K562 (cell line): Measurements from ENCODE around the gene CNRIP1. TPM values are rescaled to one million over a fixed set of nuclear protein-coding genes. Genes with fewer than 3 reads are reported as not detected.

Source experiments
- ATAC-seq: fragments of 200-7000 bp; cut with Tn5 transposase; 3 replicates; pipeline ENCODE4 v1.9.1; 2020; ENCODE audit warnings: moderate library complexity
- BruUV-seq: library from RNA; stranded (reverse); fragments of 400-500 nt; replicated peaks from 2 replicates; lab custom pipeline; 2021; lab: Mats Ljungman, UMichigan
- CTCF ChIA-PET: fragments of 300-600 bp; formaldehyde crosslinking; extraction: SDS; loops from one replicate; lab custom pipeline; 2021; ENCODE audit warnings: low intra/inter-chr PET ratio; lab: Yijun Ruan, JAX
- POLR2A ChIA-PET: fragments of 300-600, 350-650 bp; sonication (Branson Sonifier 250); formaldehyde crosslinking; extraction: SDS; loops from one replicate; lab custom pipeline; 2021; ENCODE audit warnings: antibody characterized with exemption, inconsistent platforms; lab: Yijun Ruan, JAX
- DNase-seq, 4 experiments: peaks; one replicate each; pipeline versions ENCODE4 v3.0.0 to v3.0.0-alpha.2; 2011 to 2018; ENCODE audit warnings: low spot score in 3 of 4, mixed read lengths in 3 of 4; ENCODE audit errors: extremely low read depth in 1 of 4
- FAIRE-seq: peaks from 2 replicates; lab custom pipeline; 2011; peaks lifted over from hg19 to GRCh38; lab: Jason Lieb, UNC
- H2AFZ ChIP-seq: 2 replicates; pipeline ENCODE4 v1.6.0; 2011; ENCODE audit warnings: low read depth, low read length, control low read depth, inconsistent platforms
- H3K27ac ChIP-seq: fragments of 200-600 bp; 3 replicates; pipeline ENCODE4 v1.8.0; 2011; ENCODE audit warnings: low read depth, mild to moderate bottlenecking, control low read depth, inconsistent platforms, low read length, moderate library complexity, mixed read lengths; ENCODE audit errors: extremely low read depth
- H3K27me3 ChIP-seq, 2 experiments: fragments of 300-600 bp in 1 of 2; 2 replicates in 1 of 2; 3 replicates in 1 of 2; pipeline versions ENCODE4 v1.6.0 to v1.8.0; 2011; ENCODE audit warnings: inconsistent platforms in 2 of 2, low read length in 2 of 2, mild to moderate bottlenecking in 1 of 2, mixed read lengths in 1 of 2, moderate library complexity in 1 of 2; ENCODE audit not compliant: control insufficient read depth in 2 of 2, insufficient read depth in 2 of 2
- H3K36me3 ChIP-seq: fragments of 300-600 bp; 3 replicates; pipeline ENCODE4 v1.8.0; 2011; ENCODE audit warnings: mild to moderate bottlenecking, low read length, inconsistent platforms; ENCODE audit not compliant: control insufficient read depth, insufficient read depth
- H3K4me1 ChIP-seq, 2 experiments: fragments of 200-600 bp in 1 of 2; replicated peaks in 1 of 2; 2 replicates in 1 of 2; 3 replicates in 1 of 2; pipeline versions ENCODE4 v1.5.1 to v1.8.0; 2011; ENCODE audit warnings: inconsistent platforms in 2 of 2, low read length in 2 of 2, mild to moderate bottlenecking in 1 of 2, mixed read lengths in 1 of 2, moderate library complexity in 1 of 2; ENCODE audit not compliant: control insufficient read depth in 2 of 2, insufficient read depth in 2 of 2
- H3K4me2 ChIP-seq: 2 replicates; pipeline ENCODE4 v1.6.1; 2011; ENCODE audit warnings: low read length, control low read depth, inconsistent platforms, mixed read lengths; ENCODE audit not compliant: insufficient read depth
- H3K4me3 ChIP-seq: fragments of 200-600 bp; sonication (generic), shearing (Covaris generic); 2 replicates; pipeline ENCODE4 v1.5.1; 2016; ENCODE audit warnings: control low read depth, inconsistent platforms
- H3K79me2 ChIP-seq: fragments of 200-600 bp; 3 replicates; pipeline ENCODE4 v1.8.0; 2011; ENCODE audit warnings: low read length, inconsistent platforms; ENCODE audit not compliant: control insufficient read depth, insufficient read depth
- H3K9ac ChIP-seq, 2 experiments: 2 replicates each; pipeline versions ENCODE4 v1.6.0 to v1.6.1; 2011; ENCODE audit warnings: low read depth in 2 of 2, low read length in 2 of 2, control low read depth in 1 of 2, inconsistent platforms in 1 of 2, mild to moderate bottlenecking in 1 of 2, mixed read lengths in 1 of 2; ENCODE audit not compliant: insufficient read depth in 1 of 2
- H3K9me1 ChIP-seq: one replicate; pipeline ENCODE4 v1.6.0; 2011; ENCODE audit warnings: inconsistent platforms, mild to moderate bottlenecking, low read length, moderate library complexity; ENCODE audit not compliant: control insufficient read depth, insufficient read depth
- H3K9me3 ChIP-seq: replicated peaks from 2 replicates; pipeline ENCODE4 v1.5.1; 2011; ENCODE audit warnings: low read depth, low read length, inconsistent platforms; ENCODE audit not compliant: control insufficient read depth, insufficient read depth
- H4K20me1 ChIP-seq: replicated peaks from 2 replicates; pipeline ENCODE4 v1.6.1; 2011; ENCODE audit warnings: low read length, inconsistent platforms, mixed read lengths; ENCODE audit not compliant: control insufficient read depth, insufficient read depth
- BRCA1 ChIP-seq, 2 experiments: fragments of 450-650 bp in 1 of 2; sonication (generic) in 1 of 2; formaldehyde crosslinking in 1 of 2; IDR thresholded peaks; 2 replicates each; pipeline versions ENCODE4 v1.5.0 to v1.6.1; 2017 to 2020; ENCODE audit warnings: mild to moderate bottlenecking in 1 of 2, missing genetic modification reagents in 1 of 2
- EGR1 ChIP-seq: fragments of 450-650 bp; conservative IDR thresholded peaks from 2 replicates; pipeline ENCODE4 v1.6.1; 2017; ENCODE audit warnings: mild to moderate bottlenecking
- HMGXB4 ChIP-seq: sonication (generic); formaldehyde crosslinking; IDR thresholded peaks from 2 replicates; pipeline ENCODE4 v1.8.1; 2023; ENCODE audit warnings: mild to moderate bottlenecking, missing genetic modification reagents
- ILK ChIP-seq: fragments of 450-650 bp; IDR thresholded peaks from 2 replicates; pipeline ENCODE4 v1.6.1; 2016; ENCODE audit warnings: missing genetic modification characterization, low read depth, mild to moderate bottlenecking, missing compliant biosample characterization, moderate library complexity, borderline replicate concordance
- KDM2B ChIP-seq: fragments of 250-450 bp; sonication (Bioruptor Pico); IDR thresholded peaks from 2 replicates; pipeline ENCODE4 v1.8.0; 2021; ENCODE audit warnings: mild to moderate bottlenecking, moderate library complexity
- MAZ ChIP-seq, 2 experiments: fragments of 450-650 bp in 1 of 2; sonication (generic) in 1 of 2; formaldehyde crosslinking; IDR thresholded peaks in 1 of 2; conservative IDR thresholded peaks in 1 of 2; 2 replicates each; pipeline versions ENCODE4 v1.4.0 to v1.5.0; 2020; ENCODE audit warnings: mild to moderate bottlenecking in 1 of 2, missing genetic modification reagents in 1 of 2
- RBM17 ChIP-seq: fragments of 200-400 bp; formaldehyde crosslinking; IDR thresholded peaks from 2 replicates; pipeline ENCODE4 v1.6.1; 2017; ENCODE audit warnings: low read depth, mild to moderate bottlenecking, low read length, borderline replicate concordance
- SETDB1 ChIP-seq: IDR thresholded peaks from one replicate; pipeline ENCODE4 v1.6.1; 2012; ENCODE audit warnings: low read length, control low read depth, inconsistent platforms
- ZNF143 ChIP-seq: sonication (generic); formaldehyde crosslinking; IDR thresholded peaks from 2 replicates; pipeline ENCODE4 v1.9.0; 2022; ENCODE audit warnings: mild to moderate bottlenecking, missing genetic modification reagents
- ZNF324 ChIP-seq: fragments of 250-450 bp; sonication (Bioruptor Pico); IDR thresholded peaks from 2 replicates; pipeline ENCODE4 v1.4.0; 2020; ENCODE audit warnings: mild to moderate bottlenecking
- ZNF766 ChIP-seq: fragments of 200-800 bp; sonication (Bioruptor generic); conservative IDR thresholded peaks from 2 replicates; pipeline ENCODE4 v1.6.1; 2016; ENCODE audit warnings: missing genetic modification characterization, missing compliant biosample characterization
- WGBS: fragments of 100-300 bp; shearing (Covaris generic); methylation state at CpG from one replicate; pipeline ENCODE4 v1.1.6; 2016; ENCODE audit warnings: low coverage, mixed read lengths; ENCODE audit not compliant: insufficient coverage; ENCODE audit errors: missing lambda C conversion rate; 5-methylcytosine and 5-hydroxymethylcytosine counted together
- in situ Hi-C: fragments of 300-500 bp; cut with MboI; formaldehyde crosslinking; loops from 4 replicates; pipeline ENCODE4 v1.15.0; 2018; ENCODE audit warnings: inconsistent platforms, mixed read lengths
- intact Hi-C: fragments of 100-400 bp; cut with micrococcal nuclease; formaldehyde crosslinking; loops from 2 replicates; pipeline ENCODE4 v1.14.2; 2022
- polyA plus RNA-seq, 8 experiments: library from polyadenylated mRNA; depleted of rRNA in 4 of 8; stranded (reverse) in 5 of 8; unstranded in 3 of 8; fragments of >200 nt; fragmentation: Nextera tagmentation in 2 of 8; fragmentation: Illumina TruSeq in 1 of 8; extraction: Ambion mirVana in 2 of 8; extraction: Trizol in 1 of 8; gene quantifications; 2 replicates each; pipeline versions ENCODE4 v1.2.1 to v1.2.3, GENCODE V29; 2011 to 2014; ENCODE audit warnings: inconsistent platforms in 1 of 8, missing spikeins in 1 of 8
- total RNA-seq, 7 experiments: library from RNA; depleted of rRNA in 6 of 7; stranded (reverse); fragments of >200 nt in 6 of 7; fragmentation: Illumina TruSeq in 2 of 7; extraction: Trizol in 2 of 7; gene quantifications; 2 replicates each; pipeline versions ENCODE4 v1.2.1 to v1.2.3, GENCODE V29; 2011 to 2021; ENCODE audit warnings: low replicate concordance in 1 of 7
- TF ChIP-seq, protein P1 (sequence below): sonication (generic); IDR thresholded peaks from 2 replicates; pipeline ENCODE4 v1.6.1; 2016
- TF ChIP-seq, protein P2 (sequence below): fragments of 250-450 bp; sonication (Bioruptor Pico); IDR thresholded peaks from 2 replicates; pipeline ENCODE4 v1.5.0; 2020; ENCODE audit warnings: mild to moderate bottlenecking, borderline replicate concordance
- TF ChIP-seq, protein P3 (sequence below): fragments of 450-650 bp; IDR thresholded peaks from 2 replicates; pipeline ENCODE4 v1.6.1; 2018; ENCODE audit warnings: mild to moderate bottlenecking, low read depth; ENCODE audit not compliant: partially characterized antibody

CNRIP1 gene
- total and polyA plus RNA-seq, 9 of the 15 experiments (the other 6 are each of a cell fraction or from before 2014, with no cell fraction given) = 0.59 to 2.1 (median 1.5) TPM

DNA sequence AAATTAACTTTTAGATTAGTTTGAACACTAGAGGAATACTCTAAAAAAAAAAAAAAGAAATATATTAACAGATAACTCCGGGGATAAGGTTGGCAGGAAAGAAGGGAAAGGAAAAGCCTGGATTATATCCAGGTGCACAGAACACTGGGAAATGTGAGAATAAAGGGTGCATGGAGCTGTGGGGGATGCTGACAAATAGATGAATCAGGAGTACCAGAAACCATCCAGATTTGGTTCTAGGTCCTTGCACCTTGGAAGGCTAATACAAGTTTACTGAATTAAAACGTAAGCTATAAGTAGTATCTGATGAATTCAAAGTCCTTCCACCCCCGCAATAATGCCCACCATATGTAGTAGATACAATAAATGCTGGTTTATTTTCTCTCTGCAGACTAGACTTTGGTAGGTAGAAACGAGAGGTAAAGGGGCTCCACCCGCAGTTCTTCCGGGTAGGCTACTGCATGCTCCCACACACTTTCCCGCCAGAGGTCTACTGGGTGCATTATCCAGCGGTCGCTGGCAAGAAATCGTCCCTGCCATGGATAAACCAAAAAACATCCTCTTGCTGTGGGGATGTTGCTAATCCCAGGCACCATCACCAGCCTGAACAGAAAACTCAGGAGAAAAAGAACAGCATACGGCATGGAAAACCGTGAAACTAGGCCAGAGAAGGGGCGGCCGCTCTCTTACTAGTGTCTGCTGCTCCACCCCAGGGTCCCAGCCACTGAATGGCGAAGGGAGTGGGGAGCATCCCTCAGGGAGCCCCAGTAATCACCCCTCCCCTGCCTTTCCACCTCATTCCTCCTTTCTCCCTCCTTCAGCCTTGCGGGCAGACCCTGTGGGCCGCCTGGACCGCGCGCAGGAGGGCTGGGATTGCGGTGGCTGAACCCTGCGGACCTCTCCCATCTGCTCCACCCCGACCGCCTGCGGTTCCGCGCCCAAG lies 1.5 kb downstream of the CNRIP1 start:
- intact Hi-C loops = no loop called here
- Histone ChIP-seq H3K9me3 (no peaks in the 10 kb centered on the region), H3K4me3 (no peak overlapping the region), H3K27me3 (no peaks in the 10 kb centered on the region), H4K20me1 (no peaks in the 10 kb centered on the region), H3K36me3 (no peaks in the 10 kb centered on the region), H3K9ac (no peak overlapping the region; a peak in 1 of 4 replicates), H3K9me1 (no peaks in the 10 kb centered on the region), H3K4me2 (no peak overlapping the region), H3K4me1 (peaks cover 0 to 15% of the 10 kb centered on the region in 2 experiments; a peak in 2 of 5 replicates), H3K79me2 (no peaks in the 10 kb centered on the region), H2AFZ (no peak overlapping the region), H3K27ac (no peak overlapping the region)
- DNase-seq = no peak
- ChIA-PET CTCF (no interaction called here), POLR2A (interaction anchor here (1.1 kb wide), 1 partner anchor 12 kb away, joined by 5 read pairs; no protein-coding TSS in a partner anchor)
- WGBS = 77% methylated on average over 25 of the region's 27 CpGs
- in situ Hi-C loops = no loop called here
- no peak for FAIRE-seq
- no peak for ATAC-seq
- BruUV-seq = TSS peak; percentile 33
- TF ChIP-seq SETDB1 = no peak
- TF ChIP-seq, protein P1, sequence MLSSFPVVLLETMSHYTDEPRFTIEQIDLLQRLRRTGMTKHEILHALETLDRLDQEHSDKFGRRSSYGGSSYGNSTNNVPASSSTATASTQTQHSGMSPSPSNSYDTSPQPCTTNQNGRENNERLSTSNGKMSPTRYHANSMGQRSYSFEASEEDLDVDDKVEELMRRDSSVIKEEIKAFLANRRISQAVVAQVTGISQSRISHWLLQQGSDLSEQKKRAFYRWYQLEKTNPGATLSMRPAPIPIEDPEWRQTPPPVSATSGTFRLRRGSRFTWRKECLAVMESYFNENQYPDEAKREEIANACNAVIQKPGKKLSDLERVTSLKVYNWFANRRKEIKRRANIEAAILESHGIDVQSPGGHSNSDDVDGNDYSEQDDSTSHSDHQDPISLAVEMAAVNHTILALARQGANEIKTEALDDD = no peak
- TF ChIP-seq, protein P2, sequence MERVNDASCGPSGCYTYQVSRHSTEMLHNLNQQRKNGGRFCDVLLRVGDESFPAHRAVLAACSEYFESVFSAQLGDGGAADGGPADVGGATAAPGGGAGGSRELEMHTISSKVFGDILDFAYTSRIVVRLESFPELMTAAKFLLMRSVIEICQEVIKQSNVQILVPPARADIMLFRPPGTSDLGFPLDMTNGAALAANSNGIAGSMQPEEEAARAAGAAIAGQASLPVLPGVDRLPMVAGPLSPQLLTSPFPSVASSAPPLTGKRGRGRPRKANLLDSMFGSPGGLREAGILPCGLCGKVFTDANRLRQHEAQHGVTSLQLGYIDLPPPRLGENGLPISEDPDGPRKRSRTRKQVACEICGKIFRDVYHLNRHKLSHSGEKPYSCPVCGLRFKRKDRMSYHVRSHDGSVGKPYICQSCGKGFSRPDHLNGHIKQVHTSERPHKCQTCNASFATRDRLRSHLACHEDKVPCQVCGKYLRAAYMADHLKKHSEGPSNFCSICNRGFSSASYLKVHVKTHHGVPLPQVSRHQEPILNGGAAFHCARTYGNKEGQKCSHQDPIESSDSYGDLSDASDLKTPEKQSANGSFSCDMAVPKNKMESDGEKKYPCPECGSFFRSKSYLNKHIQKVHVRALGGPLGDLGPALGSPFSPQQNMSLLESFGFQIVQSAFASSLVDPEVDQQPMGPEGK = no peak
- TF ChIP-seq RBM17 = no peak
- TF ChIP-seq EGR1 = no peak
- TF ChIP-seq ILK (tag) = no peak
- TF ChIP-seq ZNF324 (CRISPR knock-in tag) = no peak
- no peak for TF ChIP-seq KDM2B (CRISPR knock-in tag)
- no peak for TF ChIP-seq BRCA1 (IDR thresholded peaks at IDR 0.05)
- TF ChIP-seq BRCA1 (CRISPR knock-in tag; IDR thresholded peaks at IDR 0.05) = no peak
- no peak for TF ChIP-seq HMGXB4 (CRISPR knock-in tag)
- TF ChIP-seq MAZ (CRISPR knock-in tag; conservative IDR thresholded peaks at IDR 0.05 in 1 of 2, IDR thresholded peaks at IDR 0.05 in 1 of 2) = no peak
- TF ChIP-seq, protein P3, sequence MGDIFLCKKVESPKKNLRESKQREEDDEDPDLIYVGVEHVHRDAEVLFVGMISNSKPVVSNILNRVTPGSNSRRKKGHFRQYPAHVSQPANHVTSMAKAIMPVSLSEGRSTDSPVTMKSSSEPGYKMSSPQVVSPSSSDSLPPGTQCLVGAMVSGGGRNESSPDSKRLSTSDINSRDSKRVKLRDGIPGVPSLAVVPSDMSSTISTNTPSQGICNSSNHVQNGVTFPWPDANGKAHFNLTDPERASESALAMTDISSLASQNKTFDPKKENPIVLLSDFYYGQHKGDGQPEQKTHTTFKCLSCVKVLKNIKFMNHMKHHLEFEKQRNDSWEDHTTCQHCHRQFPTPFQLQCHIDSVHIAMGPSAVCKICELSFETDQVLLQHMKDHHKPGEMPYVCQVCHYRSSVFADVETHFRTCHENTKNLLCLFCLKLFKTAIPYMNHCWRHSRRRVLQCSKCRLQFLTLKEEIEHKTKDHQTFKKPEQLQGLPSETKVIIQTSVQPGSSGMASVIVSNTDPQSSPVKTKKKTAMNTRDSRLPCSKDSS = no peak
- TF ChIP-seq ZNF766 (CRISPR knock-in tag) = no peak
- TF ChIP-seq ZNF143 (CRISPR knock-in tag) = no peak
